ENCODE data around the gene SENP7. TPM values are rescaled to one million over a fixed set of nuclear protein-coding genes. Genes with fewer than 3 reads are reported as not detected.

SENP7 gene
- polyA plus RNA-seq, 1 donor from 2014 or later = 273 TPM

- Histone ChIP-seq H4K20me1 (ENCODE audit: insufficient read depth) (no peaks in the 10 kb centered on the region), H3K79me2 (replicated peaks; ENCODE audit: insufficient read depth, low read length) (no peaks in the 10 kb centered on the region), H3K27me3 (ENCODE audit: insufficient read depth, low read depth, low read length) (no peaks in the 10 kb centered on the region), H3F3A (ENCODE audit: insufficient read depth, low read length, poor library complexity, severe bottlenecking) (no peaks in the 10 kb centered on the region), H3K9ac (ENCODE audit: low read length) (no peak overlapping the region), H3K4me2 (ENCODE audit: low read length) (no peak overlapping the region), H2AFZ (ENCODE audit: low read depth, low read length) (no peak overlapping the region), H3K27ac (ENCODE audit: low read length) (no peak overlapping the region), H3K36me3 (ENCODE audit: insufficient read depth, low read length) (no peaks in the 10 kb centered on the region), H3K9me2 (ENCODE audit: insufficient read depth, low read length) (no peaks in the 10 kb centered on the region), H3K9me3 (ENCODE audit: low read length) (no peaks in the 10 kb centered on the region), H3K4me3 (ENCODE audit: low read length) (no peak overlapping the region)
- TF ChIP-seq SMC3 (conservative IDR thresholded peaks at IDR 0.05; ENCODE audit: poor library complexity) = no peak
- no peak for TF ChIP-seq POLR2AphosphoS5 (IDR thresholded peaks at IDR 0.05)
- TF ChIP-seq CTCF (IDR thresholded peaks at IDR 0.05; ENCODE audit: poor library complexity, severe bottlenecking) = no peak
- no peak for TF ChIP-seq EP300 (conservative IDR thresholded peaks at IDR 0.05; ENCODE audit: poor library complexity, severe bottlenecking)
- TF ChIP-seq REST (IDR thresholded peaks at IDR 0.05; ENCODE audit: borderline replicate concordance) = no peak
- TF ChIP-seq EZH2 (IDR thresholded peaks at IDR 0.05; ENCODE audit: borderline replicate concordance, insufficient read depth, low read length, poor library complexity, severe bottlenecking) = no peak
- TF ChIP-seq TAF1 (IDR thresholded peaks at IDR 0.05; ENCODE audit: low read depth) = no peak
- TF ChIP-seq MXI1 (conservative IDR thresholded peaks at IDR 0.05; ENCODE audit: poor library complexity, severe bottlenecking) = no peak
- no peak for TF ChIP-seq RAD21 (conservative IDR thresholded peaks at IDR 0.05)
Measured at GRCh38 chr3:101288294-101288693, 224.7 kb downstream of the SENP7 start.

- Histone ChIP-seq H3K79me2 (replicated peaks; ENCODE audit: insufficient read depth, low read length) (no peaks in the 10 kb centered on the region), H3K9ac (ENCODE audit: low read length) (no peak overlapping the region), H3K4me3 (ENCODE audit: low read length) (no peak overlapping the region), H3K9me3 (ENCODE audit: low read length) (no peaks in the 10 kb centered on the region), H4K20me1 (ENCODE audit: insufficient read depth) (no peaks in the 10 kb centered on the region), H3F3A (ENCODE audit: insufficient read depth, low read length, poor library complexity, severe bottlenecking) (no peaks in the 10 kb centered on the region), H3K36me3 (ENCODE audit: insufficient read depth, low read length) (no peaks in the 10 kb centered on the region), H3K27ac (ENCODE audit: low read length) (no peak overlapping the region), H3K4me2 (ENCODE audit: low read length) (no peak overlapping the region), H3K9me2 (ENCODE audit: insufficient read depth, low read length) (no peaks in the 10 kb centered on the region), H2AFZ (ENCODE audit: low read depth, low read length) (no peak overlapping the region), H3K27me3 (ENCODE audit: insufficient read depth, low read depth, low read length) (no peaks in the 10 kb centered on the region)
- TF ChIP-seq SMC3 (conservative IDR thresholded peaks at IDR 0.05; ENCODE audit: poor library complexity) (no peak), REST (IDR thresholded peaks at IDR 0.05; ENCODE audit: borderline replicate concordance) (no peak), EZH2 (IDR thresholded peaks at IDR 0.05; ENCODE audit: borderline replicate concordance, insufficient read depth, low read length, poor library complexity, severe bottlenecking) (no peak), TAF1 (IDR thresholded peaks at IDR 0.05; ENCODE audit: low read depth) (no peak), RAD21 (conservative IDR thresholded peaks at IDR 0.05) (no peak), POLR2AphosphoS5 (IDR thresholded peaks at IDR 0.05) (no peak), EP300 (conservative IDR thresholded peaks at IDR 0.05; ENCODE audit: poor library complexity, severe bottlenecking) (no peak), MXI1 (conservative IDR thresholded peaks at IDR 0.05; ENCODE audit: poor library complexity, severe bottlenecking) (no peak), CTCF (IDR thresholded peaks at IDR 0.05; ENCODE audit: poor library complexity, severe bottlenecking) (no peak)
Measured at GRCh38 chr3:101284757-101285156, 228.3 kb downstream of the SENP7 start.

Data from neural cell (in vitro differentiated cells).